ENCODE data around the gene EIF2D.
"Not testable (repeated sequence)": the region's sequence is repeated elsewhere in the genome, so short reads cannot be mapped to it uniquely, and the experiment has no call there.

The EIF2D gene

DNA sequence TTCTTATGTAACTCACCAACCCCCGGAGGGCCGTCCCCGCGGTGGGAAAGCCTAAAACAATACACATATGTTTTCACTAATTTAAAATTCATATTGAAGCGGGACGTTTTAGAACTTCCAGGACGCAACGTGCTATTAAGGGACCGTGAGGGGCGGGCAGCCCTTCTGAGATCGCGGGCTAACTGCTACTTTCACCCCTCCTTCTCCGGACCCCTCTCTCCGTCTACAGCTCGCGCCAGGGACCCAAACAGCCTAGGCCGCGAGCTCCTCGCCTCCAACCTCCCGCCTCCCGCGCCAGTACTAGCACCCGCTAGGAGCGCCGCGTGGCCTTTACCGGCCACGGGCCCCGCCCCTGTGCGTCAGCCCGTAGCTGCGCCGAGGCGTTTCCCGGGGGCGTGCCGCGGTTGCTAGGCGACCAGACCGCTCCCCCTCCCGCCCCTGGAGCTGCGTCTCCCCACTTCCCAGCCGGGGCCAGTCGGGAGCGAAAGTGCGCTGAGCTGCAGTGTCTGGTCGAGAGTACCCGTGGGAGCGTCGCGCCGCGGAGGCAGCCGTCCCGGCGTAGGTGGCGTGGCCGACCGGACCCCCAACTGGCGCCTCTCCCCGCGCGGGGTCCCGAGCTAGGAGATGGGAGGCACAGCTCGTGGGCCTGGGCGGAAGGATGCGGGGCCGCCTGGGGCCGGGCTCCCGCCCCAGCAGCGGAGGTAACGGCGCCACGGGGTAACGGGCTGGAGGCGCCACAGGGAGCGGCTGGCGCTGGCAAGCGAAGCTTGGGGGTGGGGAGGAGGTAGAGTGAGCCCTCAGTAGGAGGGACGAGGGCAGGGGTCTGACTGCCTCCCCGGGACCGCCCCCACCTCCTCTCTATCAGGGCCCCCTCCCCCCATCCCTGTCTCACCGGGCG, 23.1 kb upstream of the EIF2D start, which contains the start of gene DYRK3:
DYRK3 (plus strand) TSS at position 457 of the 898 bp plus-strand sequence; CDS start at position 625, 168 bp downstream.
- DNase-seq (ENCODE audit: low spot score) = peak; percentile 75

DNA sequence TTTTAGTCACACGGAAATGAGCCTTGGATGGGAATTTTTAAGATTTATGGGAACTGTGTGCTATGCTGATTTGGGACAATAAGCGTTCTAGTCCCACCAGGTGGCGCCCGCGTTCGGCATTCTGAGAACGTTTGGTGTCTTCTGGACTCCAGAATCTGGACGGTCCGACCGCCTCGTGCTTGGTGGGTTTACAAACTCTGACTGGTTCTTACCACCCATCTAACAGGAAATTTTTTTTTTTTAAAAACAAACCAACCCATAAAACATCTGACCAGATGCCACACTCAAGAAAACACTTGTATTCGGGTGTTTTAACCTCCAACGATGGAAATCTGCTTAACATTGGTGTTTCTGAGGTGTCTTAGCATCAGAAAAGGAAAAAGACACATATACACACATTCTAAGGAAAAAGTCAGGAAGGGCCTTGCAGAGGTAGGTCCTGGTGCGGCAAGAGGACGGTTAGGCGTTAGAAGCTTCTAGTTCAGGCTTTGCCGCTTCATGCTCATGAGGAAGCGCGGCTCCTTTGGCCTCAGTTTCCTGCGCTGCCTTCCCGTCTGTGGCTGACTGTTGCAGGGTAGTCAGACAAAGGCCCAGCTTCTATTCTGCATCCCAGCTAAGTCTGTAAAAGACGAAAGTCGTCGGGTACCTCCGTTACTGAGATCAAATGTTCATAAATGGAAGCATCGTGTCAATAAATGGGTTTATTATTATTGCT, 22.3 kb upstream of the EIF2D start:
- peak; percentile 54 for DNase-seq (ENCODE audit: low spot score)

DNA sequence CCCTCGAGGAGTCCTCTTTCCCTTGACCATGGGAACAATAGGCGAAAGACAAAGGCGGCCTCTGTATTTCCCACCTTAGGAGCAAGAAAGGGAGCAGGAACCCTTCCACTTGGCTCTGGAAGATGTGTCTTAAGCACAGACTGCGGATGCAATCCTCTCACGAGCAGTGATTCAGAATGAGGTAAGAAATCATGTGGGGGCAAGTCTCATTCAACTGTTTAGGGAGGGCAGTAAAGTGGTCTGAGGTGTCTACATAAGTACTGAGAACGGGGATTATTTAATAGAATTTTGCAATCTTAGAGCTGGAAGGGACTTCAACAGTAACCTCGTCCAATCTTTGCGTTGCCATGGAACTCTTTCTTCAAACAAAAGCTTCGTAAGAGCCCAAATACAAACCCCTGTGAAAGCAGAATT, 21.4 kb upstream of the EIF2D start:
- DNase-seq (ENCODE audit: low spot score) = no peak

DNA sequence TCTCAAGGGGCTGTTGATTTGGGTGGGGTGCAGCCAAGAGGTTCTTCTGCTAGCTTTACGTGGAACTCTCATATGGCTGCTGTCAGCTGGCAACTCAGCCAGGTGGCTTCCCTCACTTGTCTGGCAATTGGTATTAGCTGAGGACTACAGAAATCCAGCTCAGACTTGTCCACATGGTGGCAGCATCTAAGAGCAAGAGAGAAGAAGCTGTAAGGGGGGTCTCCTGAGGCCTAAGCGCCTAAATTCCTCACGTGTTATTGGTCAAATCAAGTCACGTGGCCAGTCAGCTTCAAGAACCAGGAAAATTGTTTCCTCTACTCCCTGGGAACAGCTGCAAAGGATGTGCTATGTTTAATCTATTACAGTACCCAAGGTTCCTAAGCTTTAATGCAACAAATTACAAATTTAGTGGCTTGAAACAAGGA, 18.8 kb upstream of the EIF2D start:
- DNase-seq (ENCODE audit: low spot score) = peak; percentile 75

DNA sequence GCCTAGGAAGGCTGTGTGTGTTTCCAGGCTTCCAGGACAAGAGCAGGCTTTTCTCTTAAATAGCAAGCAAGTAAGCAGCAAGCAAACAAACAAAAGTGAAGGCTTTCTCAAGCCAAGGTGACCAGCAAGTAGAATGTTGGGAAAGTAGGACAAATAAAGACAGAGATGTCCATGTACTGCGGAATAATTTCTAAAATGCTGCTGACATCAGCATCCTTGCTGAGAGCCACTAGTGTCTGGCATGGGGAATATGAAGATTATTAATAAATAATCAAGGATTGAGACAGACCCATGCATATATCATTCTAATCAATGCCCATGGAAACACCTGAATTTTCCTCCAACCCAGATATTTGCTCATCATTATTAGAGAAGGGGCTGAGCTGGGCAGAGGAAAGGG, 16.7 kb upstream of the EIF2D start:
- no peak for DNase-seq (ENCODE audit: low spot score)

DNA sequence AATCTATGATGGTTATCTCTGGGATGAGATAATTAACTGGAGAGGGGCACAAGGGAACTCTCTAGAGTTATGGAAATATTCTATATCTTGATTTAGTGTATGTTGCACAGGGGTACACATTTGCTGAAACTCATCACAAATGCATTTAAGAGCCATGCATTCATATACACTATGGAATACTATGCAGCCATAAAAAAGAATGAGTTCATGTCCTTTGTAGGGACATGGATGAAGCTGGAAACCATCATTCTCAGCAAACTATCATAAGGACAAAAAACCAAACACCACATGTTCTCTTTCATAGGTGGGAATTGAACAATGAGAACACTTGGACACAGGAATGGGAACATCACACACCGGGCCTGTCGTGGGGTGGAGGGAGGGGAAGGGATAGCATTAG, 14.1 kb upstream of the EIF2D start:
- not testable (repeated sequence) for DNase-seq (ENCODE audit: low spot score)

DNA sequence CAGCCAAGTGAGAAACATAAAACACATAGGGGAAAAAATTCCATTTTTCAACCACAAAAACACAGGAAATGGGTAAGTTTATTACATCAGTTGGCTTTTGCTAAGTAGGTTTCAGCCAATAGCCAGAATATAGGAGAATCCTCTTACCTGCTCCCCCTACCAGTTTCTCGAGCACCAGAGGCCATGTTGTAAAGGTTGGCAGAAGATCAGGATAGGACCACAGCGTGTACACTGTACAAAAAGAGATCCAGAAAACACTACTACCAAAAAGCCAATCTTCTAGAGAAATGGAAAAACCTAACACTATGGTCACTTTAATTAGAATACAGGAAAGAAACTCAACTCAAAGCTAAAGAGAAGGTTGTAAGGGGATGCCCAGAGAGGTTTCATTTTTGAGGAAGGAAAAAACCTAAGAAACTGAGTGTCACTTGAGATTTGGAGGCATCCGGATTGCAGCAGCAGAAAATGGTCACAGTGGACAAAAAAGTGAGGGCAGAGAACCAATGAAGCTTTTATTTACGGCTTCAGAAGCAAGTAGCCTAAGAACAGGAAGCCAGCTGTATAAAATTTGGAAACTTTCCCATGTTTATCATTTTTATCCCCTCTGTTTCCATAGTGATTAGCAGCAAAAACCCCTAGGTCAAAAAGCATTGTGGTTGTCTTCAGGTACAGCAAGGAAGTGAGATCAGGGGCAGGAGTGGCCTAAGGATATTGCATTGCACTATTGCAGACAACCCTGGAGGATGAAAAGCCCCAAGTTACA, 2.9 kb downstream of the EIF2D start:
- no peak for DNase-seq (ENCODE audit: low spot score)

DNA sequence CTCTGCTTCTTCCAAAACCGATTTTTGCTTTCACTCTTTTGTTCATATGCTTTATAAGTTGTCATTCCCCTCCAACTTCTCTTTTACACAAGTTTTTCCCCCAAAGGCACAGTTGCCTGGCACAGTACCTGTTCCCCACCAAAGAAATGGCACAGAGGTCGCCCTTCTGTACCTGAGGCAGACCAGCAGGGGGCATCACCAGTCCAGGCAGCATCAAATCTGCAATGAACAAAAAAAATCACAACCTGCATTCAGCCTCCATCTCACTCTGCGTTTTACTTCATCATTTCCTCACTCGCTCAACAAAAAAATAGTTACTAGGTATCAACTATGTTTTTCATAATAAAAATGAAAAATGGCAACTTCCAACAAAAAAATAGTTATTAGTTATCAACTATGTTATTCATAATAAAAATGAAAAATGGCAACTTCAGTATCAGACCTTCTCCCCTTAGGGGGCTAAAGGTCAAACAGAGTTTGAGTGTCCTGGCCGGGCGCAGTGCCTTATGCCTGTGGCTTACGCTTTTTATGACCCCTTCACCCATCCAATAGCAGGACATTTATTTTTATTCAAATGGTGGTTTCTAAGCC, 4.1 kb downstream of the EIF2D start:
- DNase-seq (ENCODE audit: low spot score) = peak; percentile 37

DNA sequence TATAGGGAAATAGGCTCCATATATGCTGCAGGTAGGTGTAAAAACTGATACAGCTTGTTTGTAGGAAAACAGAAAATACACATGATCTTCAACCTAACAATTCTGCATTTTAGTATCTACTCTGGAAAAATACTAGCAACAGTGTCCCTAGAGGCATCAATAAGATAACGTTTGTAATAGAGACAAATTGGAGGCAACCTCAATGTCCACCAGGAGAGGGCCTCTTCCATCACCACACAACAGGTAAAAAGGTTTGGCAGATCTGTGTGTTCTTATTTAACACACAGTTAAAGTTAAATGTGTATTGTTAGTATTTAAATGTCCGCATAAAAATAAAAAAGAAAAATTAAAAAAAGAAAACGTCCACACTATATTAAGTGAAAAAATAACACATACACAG, 5.4 kb downstream of the EIF2D start:
- DNase-seq (ENCODE audit: low spot score) = peak; percentile 47

DNA sequence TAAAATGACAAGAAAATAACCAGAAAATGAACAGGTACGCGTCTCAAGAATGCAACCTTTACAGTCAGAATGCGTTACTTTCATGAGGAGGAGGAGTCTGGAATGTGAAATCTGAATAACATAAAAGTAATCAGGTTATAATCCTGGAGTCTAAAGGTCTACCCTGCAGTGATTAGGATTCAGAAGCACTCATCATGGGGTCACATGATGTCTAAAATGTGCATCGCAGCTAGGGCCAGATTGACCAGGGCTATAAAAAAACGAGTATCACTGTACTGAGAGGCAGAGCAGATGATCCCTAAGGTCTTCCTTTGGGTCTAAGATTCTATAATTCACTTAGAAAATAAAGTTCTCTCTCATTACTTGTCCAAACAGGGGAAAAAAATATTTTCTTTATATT, 7.4 kb downstream of the EIF2D start:
- no peak for DNase-seq (ENCODE audit: low spot score)

DNA sequence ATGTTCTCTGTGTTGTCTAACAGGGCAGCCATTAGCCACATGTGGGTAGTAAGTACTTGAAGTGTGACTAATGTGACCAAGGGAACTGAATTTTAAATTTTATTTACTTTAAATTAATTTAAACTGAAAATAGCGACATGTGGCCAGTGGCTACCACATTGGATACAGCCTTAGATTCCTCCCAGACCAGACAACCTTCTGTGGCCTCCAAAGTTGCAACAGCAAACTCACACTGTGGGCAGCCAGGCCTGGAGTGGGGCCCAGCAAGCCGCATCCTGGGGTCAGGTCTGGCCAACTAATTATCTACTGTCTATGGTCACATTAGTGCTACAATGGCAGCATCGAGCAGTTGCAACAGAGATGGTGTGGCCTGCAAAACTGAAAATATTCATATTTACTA, 11.7 kb downstream of the EIF2D start:
- DNase-seq (ENCODE audit: low spot score) = no peak

DNA sequence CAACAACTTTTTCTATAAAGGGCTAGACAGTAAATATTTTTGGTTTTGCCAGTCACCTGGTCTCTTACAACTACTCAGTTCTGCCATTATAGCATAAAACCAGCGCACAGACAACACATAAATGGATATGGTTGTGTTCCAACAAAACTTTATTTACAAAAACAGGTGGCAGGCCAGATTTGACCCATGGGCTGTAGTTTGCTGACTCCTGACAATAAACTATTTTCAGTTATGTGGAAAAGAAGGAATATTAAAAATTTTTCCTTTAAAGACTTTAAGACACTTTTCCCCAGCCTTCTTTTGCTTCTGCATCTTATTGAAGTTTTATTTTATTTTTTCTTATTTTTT, 16.0 kb downstream of the EIF2D start:
- no peak for DNase-seq (ENCODE audit: low spot score)

DNA sequence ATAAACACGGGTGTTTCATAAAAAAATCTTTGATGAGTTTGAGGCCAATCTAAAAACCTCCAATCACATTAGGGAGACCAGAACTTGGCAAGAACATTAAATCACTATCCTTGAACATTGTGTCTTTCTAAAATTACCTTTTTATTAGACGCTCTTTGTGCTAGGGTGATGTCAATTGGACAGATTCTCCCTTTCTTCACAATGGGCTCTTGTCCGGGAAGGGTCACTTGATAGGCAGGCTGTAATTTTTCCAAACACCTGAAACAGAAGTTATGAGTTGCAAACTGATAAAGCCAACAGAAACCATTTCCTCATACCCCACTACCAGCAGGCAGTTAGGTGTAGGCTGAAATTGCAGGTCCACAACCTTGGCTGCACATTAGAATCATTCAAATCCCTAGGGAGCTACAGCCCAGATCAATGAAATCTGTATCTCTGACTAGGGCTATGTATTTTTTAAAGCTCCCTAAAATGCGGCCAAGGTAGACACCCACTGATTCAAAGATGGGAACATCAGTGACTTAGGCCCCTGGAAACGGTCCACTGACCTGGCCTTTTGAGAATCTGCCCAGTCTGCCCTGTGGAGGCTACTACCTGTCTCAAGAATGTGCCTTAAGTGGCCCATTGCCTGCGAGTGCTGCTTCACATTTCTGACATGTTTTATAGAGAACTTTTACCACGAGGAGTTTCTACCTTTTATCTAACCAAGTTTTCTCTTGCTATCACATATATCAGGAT, 16.5 kb downstream of the EIF2D start:
- DNase-seq (ENCODE audit: low spot score) = no peak

DNA sequence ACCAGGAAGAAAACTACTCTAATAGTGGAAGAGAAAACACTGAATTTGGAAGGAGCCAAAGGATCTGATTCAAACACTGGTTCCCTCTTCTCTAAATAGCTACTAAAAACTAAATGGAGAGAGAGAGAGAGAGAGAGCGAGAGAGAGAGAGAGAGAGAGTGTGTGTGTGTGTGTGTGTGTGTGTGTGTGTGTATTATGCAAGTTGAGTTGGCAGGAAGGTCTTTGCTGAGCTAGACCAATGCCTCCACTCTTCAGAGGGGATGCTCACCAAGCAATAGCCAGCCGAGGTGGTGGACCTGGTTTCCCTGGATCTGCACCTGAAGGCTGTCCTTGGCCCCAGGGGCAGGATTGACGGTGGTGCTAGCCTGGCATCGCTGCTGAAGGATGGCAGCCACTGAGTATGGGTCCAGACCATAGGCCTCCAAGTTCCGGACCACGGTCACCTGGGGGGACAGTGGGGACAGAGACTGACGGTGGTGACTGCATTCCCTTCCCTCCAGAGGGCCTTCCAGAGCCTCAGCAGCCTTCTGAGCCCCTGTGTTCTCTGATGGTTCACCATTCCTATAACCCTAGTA, 18.8 kb downstream of the EIF2D start:
- DNase-seq (ENCODE audit: low spot score) = no peak

DNA sequence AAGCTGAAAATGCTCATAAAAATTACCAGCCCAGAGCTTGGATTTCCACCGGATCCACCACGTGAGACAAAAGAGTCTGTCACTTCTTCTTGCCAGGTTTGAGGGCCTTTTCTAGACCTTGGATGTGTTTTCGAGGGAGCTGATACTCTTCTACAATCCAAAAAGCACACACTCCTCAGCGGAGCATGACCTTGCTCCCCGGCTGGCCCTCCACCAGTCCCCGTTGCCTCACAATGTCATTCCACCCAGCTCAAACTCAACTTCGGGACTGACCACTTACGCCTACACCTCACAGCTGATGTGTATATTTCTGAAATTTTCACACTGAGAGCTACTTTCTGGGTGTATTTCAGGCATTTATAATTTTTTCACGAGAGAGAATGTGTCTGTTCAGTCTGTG, 20.6 kb downstream of the EIF2D start:
- DNase-seq (ENCODE audit: low spot score) = no peak

DNA sequence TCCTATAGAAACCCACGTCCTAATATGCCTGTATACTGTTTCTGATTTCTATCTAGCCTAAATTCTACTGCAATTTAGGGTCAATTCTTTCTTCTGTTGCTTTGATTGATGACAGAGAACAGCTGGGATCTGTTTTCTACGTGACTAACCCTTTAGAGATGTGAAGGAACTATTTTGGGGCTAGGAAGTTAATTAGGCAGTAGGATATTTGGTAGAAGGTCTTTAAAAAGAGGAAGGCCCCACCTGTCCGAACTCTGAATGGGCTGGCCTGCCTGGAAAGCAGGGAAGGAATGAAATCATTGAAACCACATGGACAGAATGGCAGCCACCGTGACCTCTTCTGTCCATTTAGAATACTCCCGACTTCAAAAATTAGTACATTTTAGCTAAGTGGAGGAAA, 21.0 kb downstream of the EIF2D start:
- DNase-seq (ENCODE audit: low spot score) = no peak

DNA sequence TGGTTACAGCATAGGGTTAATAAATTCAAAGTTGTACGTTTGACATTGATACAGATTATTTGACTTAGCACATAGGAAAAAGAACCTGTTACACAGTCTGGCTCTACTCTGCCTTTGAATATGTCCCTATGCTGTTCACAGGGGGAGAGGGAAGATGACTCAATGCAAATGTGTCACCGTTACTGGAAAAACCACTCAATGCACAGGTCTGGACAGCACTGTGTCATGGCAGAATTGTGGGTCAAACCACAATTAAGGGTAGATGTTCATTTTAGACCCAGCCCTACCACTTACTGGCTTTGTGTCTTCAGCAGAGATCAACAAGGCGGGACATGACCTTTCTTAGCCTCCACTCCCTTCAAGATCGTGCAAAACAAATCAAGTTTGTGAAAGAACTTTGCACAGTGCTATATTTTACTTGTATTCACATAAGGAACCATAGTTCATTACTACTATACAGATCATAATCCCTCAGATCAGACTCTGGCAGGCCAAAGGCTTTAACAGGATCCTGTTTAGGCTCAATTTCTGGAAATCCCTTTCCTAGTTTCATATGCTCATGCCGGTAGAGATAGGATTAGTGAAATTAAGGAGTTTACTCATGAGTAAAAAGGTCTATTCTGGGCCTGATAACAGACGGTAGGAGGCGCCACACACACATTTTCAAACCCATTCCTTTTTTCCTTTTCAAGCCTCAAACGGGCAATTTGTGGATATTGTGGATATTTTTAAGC, 22.1 kb downstream of the EIF2D start:
- DNase-seq (ENCODE audit: low spot score) = peak; percentile 19

DNA sequence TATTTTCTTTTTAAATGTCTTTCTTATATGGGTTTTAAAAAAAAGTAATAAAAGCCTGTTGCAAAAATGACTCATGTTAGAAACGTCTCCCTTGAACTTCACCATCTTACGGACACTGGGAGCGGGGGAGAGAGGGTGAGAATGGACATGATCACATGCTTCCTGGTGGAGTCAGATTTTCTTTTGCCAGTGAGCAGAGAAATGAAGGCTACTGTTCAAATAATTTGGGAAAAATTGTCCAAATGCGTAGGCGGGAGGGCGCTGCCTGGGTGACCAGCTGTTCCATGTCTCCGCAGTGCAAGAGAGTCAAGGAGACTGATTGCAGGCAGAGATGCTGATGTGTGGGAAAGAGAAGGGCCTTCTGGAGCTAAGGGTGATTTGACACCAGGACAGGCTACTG, 23.1 kb downstream of the EIF2D start:
- no peak for DNase-seq (ENCODE audit: low spot score)

DNA sequence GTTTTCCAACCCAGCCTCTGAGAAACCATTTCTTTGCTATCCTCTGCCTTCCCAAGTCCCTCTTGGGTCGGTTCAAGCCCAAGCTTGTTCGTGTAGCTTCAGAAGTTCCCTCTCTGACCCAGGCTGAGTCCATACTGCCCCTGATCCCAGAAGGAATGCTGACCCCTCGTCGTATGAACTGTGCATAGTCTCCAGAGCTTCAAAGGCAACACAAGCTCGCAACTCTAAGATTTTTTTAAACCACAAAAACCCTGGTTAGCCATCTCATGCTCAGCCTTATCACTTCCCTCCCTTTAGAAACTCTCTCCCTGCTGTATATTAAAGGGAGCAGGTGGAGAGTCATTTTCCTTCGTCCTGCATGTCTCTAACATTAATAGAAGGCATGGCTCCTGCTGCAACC, 23.8 kb downstream of the EIF2D start:
- DNase-seq (ENCODE audit: low spot score) = no peak

DNA sequence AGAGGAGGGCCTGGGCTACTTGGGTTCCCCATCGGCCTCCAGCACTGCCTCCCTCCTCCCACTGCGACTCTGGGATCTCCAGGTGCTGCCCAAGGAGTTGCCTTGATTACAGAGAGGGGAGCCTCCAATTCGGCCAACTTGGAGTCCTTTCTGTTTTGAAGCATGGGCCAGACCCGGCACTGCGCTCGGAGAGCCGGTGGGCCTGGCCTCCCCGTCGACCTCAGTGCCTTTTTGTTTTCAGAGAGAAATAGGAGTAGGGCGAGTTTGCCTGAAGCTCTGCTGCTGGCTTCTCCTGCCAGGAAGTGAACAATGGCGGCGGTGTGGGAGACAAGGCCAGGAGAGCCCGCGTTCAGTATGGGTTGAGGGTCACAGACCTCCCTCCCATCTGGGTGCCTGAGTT, 24.4 kb downstream of the EIF2D start:
- no peak for DNase-seq (ENCODE audit: low spot score)
